Stimulated activated naive CD4-positive, alpha-beta T cell treated with Interleukin-2 at 50 U/mL for 16 hours (primary cell): ENCODE measurements around the gene XIST.
A peak's percentile ranks its signal among the peaks of the same experiment; 100 is the strongest.
"Not testable (repeated sequence)": the region's sequence is repeated elsewhere in the genome, so short reads cannot be mapped to it uniquely, and the experiment has no call there.

Experiments
- DNase-seq: peaks from one replicate; lab custom pipeline; 2025; lab: John Stamatoyannopoulos, UW

The XIST gene

DNA sequence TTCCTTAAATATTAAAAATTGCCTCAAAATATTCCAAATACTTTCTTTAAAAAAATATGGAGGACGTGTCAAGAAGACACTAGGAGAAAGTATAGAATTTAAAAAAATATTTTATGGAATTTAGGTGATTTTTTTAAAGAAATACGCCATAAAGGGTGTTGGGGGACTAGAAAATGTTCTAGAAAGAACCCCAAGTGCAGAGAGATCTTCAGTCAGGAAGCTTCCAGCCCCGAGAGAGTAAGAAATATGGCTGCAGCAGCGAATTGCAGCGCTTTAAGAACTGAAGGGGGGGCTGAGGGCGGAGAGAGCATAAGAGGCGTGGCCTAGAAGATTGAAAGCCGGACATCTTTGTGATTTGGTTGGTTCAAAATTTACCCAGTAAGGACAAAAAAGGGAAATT lies at the start of gene XIST:
XIST (minus strand) TSS at position 248 of the 400 bp plus-strand sequence.
- no peak for DNase-seq

DNA sequence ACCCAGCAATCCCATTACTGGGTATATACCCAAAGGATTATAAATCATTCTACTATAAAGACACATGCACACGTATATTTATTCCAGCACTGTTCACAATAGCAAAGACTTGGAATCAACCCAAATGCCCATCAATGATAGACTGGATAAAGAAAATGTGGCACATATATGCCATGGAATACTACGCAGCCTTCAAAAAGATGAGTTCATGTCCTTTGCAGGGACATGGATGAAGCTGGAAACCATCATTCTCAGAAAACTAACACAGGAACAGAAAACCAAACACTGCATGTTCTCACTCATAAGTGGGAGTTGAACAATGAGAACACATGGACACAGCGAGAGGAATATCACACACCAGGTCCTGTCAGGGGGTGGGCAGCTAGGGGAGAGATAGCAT lies 45.8 kb upstream of the XIST start:
- not testable (repeated sequence) for DNase-seq

DNA sequence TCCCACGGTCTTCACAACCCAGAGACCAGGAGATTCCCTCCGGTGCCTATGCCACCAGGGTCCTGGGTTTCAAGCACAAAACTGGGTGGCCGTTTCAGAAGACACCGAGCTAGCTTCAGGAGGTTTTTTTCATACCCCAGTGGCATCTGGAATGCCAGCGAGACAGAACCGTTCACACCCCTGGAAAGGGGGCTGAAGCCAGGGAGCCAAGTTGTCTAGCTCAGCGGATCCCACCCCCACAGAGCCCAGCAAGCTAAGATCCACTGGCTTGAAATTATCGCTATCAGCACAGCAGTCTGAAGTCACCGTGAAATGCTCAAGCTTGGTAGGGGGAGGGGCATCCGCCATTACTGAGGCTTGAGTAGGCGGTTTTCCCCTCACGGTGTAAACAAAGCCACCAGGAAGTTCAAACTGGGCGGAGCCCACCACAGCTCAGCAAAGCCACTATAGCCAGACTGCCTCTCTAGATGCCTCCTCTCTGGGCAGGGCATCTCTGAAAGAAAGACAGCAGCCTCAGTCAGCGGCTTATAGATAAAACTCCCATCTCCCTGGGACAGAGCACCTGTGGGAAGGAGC lies 40.1 kb upstream of the XIST start:
- DNase-seq: not testable (repeated sequence)

DNA sequence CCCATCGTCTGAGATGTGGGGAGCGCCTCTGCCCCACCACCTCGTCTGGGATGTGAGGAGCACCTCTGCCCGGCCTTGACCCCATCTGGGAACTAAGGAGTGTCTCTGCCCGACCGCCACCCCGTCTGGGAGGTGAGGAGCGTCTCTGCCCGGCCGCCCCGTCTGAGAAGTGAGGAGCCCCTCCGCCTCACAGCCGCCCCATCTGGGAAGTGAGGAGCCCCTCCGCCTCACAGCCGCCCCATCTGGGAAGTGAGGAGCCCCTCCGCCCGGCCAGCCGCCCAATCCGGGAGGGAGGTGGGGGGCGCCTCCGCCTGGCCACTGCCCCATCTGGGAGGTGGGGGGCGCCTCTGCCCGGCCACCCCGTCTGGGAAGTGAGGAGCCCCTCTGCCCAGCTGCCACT lies 29.7 kb upstream of the XIST start:
- not testable (repeated sequence) for DNase-seq

DNA sequence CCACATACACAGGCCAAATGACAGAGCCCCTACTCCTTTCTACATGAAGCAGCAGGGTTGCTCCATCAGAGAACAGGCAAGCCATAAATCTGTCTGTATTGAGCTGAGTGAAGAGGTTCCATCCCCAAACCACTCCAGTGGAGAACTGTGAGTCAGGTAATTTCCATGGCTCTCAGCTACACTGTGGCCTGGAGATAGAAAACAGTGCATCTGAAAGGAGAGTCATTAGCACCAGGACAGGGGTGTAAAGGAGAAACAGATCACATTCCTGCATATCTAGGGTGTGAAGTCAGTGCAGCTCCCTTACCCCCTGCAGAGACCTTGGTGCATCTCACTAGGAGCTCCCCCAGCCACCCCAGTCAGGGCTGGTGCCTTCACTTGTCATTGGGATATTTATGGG lies 25.2 kb upstream of the XIST start:
- DNase-seq: no peak

DNA sequence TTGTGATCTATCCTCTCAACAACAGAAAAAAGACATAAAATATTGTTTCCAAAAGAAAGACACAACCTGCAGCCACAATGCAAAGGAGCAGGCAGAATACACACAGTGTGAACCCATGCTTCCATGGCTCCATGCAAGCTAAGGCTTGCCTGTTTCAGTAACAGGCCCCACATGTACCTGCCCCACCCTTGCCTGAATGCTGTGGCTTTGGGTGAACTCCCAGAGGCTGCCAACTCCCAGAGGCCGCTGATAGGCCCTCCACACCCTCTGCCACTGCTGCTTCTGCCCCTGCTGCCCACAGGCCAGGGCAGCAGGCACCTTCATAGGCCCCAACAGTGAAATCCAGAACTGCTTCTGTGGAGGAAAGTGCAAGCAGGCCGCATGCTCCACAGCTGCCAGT lies 24.4 kb upstream of the XIST start:
- no peak for DNase-seq

DNA sequence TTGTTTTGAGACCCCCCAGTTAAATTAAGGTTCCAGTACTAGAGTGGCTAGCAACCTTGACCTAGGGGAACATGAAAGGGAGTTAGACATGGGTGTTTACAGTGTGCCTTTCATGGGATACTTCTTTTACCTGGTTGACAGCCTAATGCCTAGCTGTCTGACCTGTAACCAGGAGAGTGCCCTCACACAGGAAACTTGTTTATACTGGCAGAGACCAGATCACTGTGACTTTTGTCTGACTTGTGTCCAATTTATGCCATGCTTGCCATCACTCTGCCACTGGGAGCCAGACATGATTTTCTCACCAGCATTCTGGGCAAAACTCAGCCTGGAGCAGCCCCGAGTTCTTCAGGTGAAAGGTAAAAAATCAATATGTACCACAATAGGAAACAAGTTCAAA lies 16.4 kb upstream of the XIST start:
- DNase-seq: no peak

DNA sequence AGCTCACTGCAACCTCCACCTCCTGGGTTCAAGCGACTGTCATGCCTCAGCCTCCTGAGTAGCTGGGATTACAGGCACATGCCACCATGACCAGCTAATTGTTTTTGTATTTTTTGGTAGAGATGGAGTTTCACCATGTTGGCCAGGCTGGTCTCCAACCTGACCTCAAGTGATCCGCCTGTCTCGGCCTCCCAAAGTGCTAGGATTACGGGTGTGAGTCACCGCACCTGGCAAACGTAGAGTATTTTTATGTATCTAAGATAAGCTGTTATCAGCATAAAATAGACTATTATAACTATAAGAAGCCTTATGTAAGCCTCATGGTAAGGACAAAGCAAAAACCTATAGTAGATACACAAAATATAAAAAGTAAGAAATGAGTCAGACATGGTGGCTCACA lies 14.6 kb upstream of the XIST start:
- no peak for DNase-seq

DNA sequence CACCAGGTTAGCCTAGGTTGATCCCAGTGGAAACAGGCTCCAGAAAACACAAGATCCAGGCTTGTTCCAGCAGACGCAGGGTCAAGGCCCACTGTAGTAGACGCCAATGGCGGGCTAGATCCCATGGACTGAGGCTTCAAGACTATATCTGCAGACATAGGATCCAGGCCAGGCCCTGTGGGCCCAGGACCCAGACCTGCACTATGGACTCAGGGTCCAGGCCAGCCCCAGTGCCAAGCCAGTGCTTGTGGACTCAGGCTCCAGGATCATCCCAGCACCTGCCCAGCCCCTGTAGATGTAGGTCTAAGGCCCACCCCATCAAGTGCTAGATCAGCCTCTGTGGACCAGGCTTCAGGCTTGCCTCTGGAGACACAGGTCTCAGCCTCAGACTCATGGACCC lies 11.3 kb upstream of the XIST start:
- no peak for DNase-seq

DNA sequence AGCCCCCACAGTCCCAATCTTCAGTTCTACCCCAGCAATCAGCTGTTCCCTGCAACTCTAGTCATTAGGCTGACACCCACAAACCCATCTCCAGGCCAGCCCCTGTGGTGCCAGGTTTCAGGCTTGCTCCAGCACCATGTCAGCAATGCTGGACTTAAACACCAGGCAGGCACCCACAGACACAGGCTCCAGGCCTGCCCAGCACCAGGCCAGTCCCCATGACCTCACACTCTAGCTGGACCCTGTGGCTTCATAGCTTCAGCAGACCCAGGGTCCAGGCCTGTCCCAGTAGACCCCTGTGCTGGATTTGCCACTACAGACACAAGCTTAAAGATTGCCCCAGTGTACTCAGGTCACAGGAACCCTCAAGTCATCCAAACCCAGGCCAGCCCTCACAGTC lies 10.8 kb upstream of the XIST start:
- DNase-seq: no peak

DNA sequence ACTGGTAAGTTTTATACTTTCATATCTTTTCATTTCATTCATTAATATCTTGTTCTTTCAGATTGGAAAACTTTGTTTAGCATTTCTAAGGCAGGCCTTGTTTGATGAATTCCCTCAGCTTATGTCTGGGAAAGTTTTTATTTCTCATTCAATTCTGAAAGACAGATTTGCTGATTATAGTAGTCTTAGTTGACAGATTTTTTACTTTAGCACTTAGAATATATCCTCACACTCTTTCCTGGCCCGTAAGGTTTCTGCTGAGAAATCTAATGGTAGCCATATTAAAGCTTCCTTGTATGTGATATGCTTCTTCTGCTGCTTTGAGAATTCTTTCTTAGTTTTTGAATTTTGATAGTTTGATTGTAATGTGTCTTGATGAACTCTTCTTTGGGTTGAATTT lies 7.1 kb upstream of the XIST start:
- DNase-seq: no peak

DNA sequence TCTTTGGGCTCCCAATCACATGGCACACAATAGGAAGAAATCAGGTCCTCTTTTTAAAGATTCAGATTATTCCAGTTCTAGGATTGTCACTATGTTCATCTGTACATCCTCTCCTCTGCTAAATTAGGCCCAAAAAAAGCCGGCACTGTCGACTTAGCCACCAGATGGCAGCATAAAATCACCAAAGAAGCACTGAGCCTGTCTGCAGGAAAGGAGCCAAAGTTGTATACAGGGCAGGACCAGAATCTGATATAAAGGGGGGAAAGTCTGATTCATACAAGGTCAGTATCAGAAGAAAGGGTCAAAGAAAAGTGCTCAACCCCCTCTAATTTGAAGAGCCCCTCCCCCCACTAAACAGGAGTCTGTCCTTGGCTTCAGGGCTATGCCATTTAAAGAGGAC lies 3.0 kb upstream of the XIST start:
- DNase-seq: peak; percentile 11

DNA sequence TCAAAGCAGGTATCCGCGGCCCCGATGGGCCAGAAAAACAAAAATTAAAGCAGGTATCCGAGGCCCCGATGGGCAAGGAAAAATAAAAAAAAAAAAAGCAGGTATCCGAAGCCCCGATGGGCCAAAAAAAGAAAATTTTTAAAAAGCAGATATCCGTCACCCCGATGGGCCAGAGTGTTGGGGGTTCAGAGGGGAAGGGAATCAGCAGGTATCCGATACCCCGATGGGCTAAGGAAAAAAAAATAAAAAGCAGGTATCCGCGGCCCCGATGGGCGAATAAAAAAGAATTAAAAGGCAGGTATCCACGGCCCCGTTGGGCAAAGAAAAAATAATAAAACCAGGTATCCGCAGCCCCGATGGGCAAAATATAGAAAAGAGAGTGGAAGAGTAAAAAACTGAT lies 492 bp downstream of the XIST start:
- DNase-seq: no peak

DNA sequence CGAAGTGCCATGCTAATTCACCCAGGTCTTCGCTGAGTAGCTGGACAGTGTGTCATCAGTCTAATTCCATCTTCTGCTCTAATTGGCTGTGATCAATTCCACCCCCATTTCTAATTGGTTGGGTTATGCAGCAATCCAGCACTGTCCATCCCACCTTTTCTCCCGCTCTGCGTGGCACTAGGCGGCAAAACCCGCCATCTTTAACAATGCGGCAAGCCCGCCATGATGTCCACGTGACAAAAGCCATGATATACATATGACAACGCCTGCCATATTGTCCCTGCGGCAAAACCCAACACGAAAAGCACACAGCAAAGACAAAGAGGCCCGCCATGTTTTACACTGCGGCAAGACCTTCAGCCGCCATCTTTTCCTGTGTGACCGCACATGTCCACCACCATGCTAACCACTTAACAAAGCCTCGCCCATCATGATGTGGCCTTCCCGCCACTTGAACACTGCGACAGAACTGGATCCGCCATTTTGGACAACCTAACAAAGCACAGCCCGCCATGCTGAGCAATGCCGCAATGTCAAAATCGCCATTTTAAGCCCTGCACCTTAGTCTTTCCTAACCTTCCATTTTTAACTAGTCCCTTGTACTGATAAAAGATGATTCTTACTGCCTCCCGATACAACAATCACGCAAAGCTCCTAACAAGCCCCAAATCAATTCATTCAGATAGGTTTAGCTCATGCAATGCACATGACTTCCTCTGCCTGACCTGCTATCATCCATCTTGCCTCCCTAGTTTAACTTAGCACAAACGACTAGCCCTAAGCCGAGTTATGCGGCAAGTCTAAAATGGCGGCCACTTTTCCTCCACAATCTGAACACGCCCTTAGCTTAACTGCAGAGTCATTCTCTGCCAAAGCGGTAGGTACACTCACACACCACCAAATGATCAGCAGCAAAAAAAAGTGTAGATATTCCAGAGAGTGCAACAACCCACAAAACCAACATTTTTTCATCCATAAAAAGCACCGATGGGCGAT lies 1.2 kb downstream of the XIST start:
- DNase-seq: no peak

DNA sequence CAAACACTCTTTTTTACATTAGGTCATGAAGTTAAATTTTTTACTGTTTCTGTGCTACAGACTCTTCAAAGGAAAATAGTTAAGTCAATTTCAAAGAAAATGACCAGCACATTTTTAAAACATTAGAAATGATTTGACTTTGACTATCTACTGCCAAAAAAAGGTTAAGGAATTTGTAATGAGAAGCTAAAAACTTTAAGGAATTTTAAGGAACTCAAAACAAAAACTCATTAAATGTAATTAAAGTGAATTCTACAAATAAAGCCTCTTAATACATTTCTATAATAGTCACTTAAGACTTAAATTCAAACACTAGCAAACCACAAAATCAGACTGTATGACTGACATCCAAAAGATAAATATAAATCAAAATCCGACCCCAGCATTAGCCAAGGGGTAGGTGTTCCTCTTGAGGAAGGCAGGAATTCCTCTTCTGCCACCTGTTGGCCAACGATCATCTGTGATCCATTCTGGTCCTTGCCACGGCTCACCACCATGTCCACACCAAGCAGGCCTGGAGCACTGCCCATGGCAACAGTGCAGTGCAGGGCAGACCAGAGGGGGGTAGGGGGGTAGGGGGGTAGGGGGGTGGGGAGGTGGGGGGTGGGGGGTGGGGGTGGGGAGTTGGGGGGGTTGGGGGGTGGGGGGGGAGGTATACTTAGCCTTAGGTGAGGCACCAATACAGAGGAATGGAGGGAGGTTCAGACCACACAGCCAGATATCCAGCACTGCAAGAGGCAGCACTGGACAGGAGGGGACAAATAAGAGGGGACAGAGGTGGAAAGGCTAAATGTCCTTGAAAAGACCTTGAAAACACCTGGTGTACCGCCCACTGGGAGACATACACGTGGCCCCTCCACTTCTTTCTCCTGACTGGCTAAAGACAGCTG lies 2.1 kb downstream of the XIST start:
- DNase-seq: no peak

DNA sequence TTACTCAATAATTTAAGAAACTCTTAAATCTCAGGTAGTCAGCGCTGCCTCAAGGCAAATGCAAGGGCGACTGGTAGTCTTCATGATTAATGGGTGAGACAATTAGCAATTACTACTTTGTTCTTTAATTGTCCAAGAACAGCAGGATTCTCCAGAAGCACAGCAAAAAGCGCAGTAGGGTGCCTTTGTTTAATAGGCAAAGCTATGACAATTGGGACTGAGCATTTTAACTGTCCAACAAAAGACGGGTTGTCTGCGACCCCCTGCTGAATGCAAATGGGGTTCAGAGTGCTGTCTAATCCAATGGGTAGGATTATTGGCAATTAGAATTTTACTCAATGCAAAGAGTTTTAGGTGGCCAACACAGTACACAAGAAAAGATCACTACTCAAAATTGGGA lies 3.4 kb downstream of the XIST start:
- no peak for DNase-seq

DNA sequence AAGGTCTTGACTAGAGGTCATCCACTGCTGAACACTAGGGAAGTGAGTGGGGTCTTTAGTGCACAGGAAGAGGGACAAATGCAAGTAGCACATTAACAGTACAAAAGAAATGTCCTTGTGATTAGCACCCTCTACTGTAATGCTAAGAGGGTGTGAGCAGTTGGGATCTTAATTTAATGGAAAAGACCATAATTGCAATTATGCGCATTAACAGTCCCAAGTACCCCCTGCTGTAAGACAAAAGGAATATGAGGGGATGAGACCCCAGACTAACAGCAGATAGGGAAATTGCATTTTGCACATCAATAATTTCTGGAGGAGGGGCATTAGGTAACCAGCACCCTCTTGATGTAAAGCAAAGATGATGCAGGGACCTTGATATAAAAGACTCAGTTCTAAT lies 4.5 kb downstream of the XIST start:
- no peak for DNase-seq

DNA sequence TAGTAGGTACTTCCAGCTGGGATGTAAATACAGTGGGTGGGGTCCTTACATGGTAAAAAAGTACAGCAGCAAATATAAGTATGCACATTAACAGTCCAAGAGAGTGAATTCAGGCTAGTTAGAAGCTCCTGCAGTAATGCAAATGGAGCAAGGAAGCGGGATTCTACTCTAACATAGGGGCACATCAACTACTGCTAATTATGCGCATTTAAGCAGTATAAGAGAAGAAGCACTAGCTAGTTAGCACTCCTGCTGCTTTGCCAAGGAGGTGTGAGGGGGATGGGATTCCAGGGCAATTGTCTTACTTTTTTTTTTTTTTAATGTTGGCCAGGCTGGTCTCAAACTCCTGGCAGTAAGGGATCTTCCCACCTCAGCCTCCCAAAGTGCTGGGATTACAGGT lies 5.4 kb downstream of the XIST start:
- DNase-seq: no peak

DNA sequence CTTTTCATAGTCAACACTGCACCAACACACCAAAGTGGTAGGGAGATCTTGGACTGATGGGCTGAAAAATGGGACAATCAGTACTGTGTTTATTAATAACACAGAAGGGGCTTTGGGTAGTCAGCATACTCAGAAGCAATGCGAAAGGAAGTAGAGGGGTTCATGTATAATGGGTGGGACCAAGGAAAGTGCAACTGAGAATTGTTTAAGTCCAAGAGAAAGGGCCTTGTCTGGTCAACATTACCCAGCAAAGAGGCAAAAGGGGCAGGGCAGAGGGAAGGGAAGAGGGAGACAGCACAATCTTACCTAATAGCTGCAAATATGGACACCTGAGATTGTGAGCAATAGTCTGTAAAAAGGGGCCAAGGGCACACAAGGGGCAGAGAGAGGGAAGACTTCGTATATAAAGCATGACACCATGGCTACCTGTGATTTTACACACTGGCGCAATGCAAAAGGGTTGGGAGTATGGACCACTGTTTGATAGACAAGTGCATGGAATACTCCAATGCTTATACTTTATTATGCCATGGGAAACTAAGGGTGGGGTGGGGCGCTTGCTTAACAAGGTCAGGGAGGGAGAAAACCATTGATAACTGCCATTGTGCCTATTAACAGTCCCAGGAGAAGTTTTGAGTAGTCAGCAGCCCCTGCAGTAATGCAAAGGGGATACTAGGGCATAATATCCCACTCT lies 9.8 kb downstream of the XIST start:
- DNase-seq: no peak

DNA sequence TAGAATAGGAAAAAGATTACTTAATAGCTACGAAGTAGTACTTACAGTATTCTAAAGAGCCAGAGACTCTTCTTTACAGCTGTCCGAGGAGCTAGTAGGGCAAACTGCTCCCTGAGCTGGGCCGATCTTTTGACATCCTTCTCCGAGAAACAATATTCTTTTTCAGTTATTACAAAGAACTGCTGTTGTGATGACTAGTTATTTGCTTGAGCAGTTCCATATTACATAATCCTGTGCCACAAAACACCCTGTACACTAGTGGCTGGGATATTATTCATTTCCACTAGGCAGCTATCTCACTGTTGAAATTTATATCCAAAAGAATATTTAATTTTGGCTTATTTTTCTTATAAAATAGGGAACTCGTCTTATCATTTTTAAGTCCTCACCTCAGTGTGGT lies 11.2 kb downstream of the XIST start:
- no peak for DNase-seq

DNA sequence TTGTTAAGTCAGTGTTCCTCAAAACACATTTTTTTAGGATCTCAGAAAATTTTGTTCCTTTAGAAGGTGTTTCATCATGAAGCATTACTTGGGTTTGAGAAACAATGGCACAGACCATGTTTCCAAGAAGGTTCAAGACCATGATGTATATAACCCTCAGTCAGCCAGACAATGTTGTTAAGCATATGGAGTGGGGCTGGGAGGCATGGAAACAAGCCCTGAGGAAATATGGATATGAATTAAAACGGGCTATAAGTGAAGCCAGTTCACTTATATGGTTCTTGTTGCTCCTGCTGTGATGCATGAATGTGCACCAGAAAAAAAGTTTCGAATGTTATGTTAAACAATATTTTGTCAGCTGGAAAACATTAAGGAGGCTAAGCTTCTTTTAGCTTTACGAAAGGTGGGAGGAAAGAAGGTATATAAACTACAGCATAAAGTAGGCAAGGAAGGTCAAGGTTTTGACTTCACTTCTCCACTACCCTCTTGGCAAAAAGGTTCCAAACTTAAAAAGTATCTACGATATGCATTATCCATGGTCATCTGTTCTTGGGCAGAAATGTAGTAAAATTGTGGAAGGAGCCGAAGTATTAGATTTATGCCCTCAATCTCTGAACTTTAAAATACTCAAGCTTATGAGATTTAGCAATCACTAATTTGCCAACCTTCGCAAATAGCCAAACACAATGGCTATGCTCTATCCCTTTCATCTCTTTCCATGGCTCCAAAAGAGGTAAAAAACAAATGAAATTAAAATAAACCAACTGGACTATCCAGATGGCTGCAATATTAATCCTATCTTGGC lies 12.2 kb downstream of the XIST start:
- no peak for DNase-seq
